Activated T-helper 17 cell treated with anti-CD3 and anti-CD28 coated beads, Interleukin-2, amount 50 U/mL, for 72 hours (primary cell): ENCODE measurements around the gene PES1. TPM values are rescaled to one million over a fixed set of nuclear protein-coding genes. Genes with fewer than 3 reads are reported as not detected.

Source experiments
- ATAC-seq: fragments of 150-1000 bp; cut with Tn5 transposase; replicated peaks from 2 replicates; pipeline ENCODE4 v1.10.0; 2021; ENCODE audit warnings: mild to moderate bottlenecking, moderate library complexity
- H3K27ac Mint-ChIP-seq: one replicate; pipeline ENCODE4 v1.8.0; 2022; ENCODE audit warnings: mixed read lengths
- H3K27me3 Mint-ChIP-seq: one replicate; pipeline ENCODE4 v1.8.0; 2022; ENCODE audit warnings: mixed read lengths
- H3K36me3 Mint-ChIP-seq: one replicate; pipeline ENCODE4 v1.8.0; 2022; ENCODE audit warnings: low read depth, mild to moderate bottlenecking, mixed read lengths
- H3K4me1 Mint-ChIP-seq: one replicate; pipeline ENCODE4 v1.8.0; 2022; ENCODE audit warnings: mixed read lengths
- H3K4me3 Mint-ChIP-seq: one replicate; pipeline ENCODE4 v1.8.0; 2022; ENCODE audit warnings: mild to moderate bottlenecking, mixed read lengths
- H3K9me3 Mint-ChIP-seq: one replicate; pipeline ENCODE4 v1.8.0; 2022; ENCODE audit warnings: mixed read lengths
- total RNA-seq, 2 donors: library from RNA; stranded (reverse); gene quantifications; one replicate each; pipeline ENCODE4 v1.2.3, GENCODE V29; 2022

PES1 gene
- total RNA-seq, 2 donors from 2014 or later, result 63.6 to 124 TPM

GRCh38 chr22:30615543-30615954 is 23.8 kb upstream of the PES1 start:
- peaks cover 4% of the 10 kb centered on the region for H3K27me3 Mint-ChIP-seq
- no peak overlapping the region for H3K27ac Mint-ChIP-seq
- no peaks in the 10 kb centered on the region for H3K9me3 Mint-ChIP-seq
- H3K4me3 Mint-ChIP-seq, result no peak overlapping the region
- H3K36me3 Mint-ChIP-seq, result no peaks in the 10 kb centered on the region
- H3K4me1 Mint-ChIP-seq, result no peaks in the 10 kb centered on the region
- no peak for ATAC-seq

GRCh38 chr22:30614879-30615278 is 23.2 kb upstream of the PES1 start:
- no peak overlapping the region for H3K27ac Mint-ChIP-seq
- no peaks in the 10 kb centered on the region for H3K9me3 Mint-ChIP-seq
- H3K36me3 Mint-ChIP-seq, result no peaks in the 10 kb centered on the region
- ATAC-seq, result no peak
- no peaks in the 10 kb centered on the region for H3K4me1 Mint-ChIP-seq
- peaks cover 4% of the 10 kb centered on the region for H3K27me3 Mint-ChIP-seq
- no peak overlapping the region for H3K4me3 Mint-ChIP-seq

- Mint-ChIP-seq H3K27ac (no peak overlapping the region), H3K27me3 (peaks cover 4% of the 10 kb centered on the region), H3K4me1 (peaks cover 5% of the 10 kb centered on the region), H3K36me3 (no peaks in the 10 kb centered on the region), H3K9me3 (no peaks in the 10 kb centered on the region), H3K4me3 (no peak overlapping the region)
- ATAC-seq, result no peak
Measured at GRCh38 chr22:30614268-30614667, 22.6 kb upstream of the PES1 start.

- no peaks in the 10 kb centered on the region for H3K36me3 Mint-ChIP-seq
- peaks cover 7% of the 10 kb centered on the region for H3K4me1 Mint-ChIP-seq
- no peak overlapping the region for H3K27ac Mint-ChIP-seq
- H3K9me3 Mint-ChIP-seq, result no peaks in the 10 kb centered on the region
- ATAC-seq, result no peak
- peaks cover 4% of the 10 kb centered on the region for H3K27me3 Mint-ChIP-seq
- no peak overlapping the region for H3K4me3 Mint-ChIP-seq
Measured at GRCh38 chr22:30612789-30613188, 21.1 kb upstream of the PES1 start.

- H3K27me3 Mint-ChIP-seq, result peaks cover 4% of the 10 kb centered on the region
- H3K27ac Mint-ChIP-seq, result no peak overlapping the region
- no peak overlapping the region for H3K4me3 Mint-ChIP-seq
Measured at GRCh38 chr22:30611197-30611596, 19.5 kb upstream of the PES1 start.

GRCh38 chr22:30610299-30610698 is 18.6 kb upstream of the PES1 start:
- H3K36me3 Mint-ChIP-seq, result no peaks in the 10 kb centered on the region
- no peak overlapping the region for H3K27ac Mint-ChIP-seq
- peaks cover 20% of the 10 kb centered on the region for H3K4me1 Mint-ChIP-seq
- H3K27me3 Mint-ChIP-seq, result no peaks in the 10 kb centered on the region
- ATAC-seq, result no peak
- no peaks in the 10 kb centered on the region for H3K9me3 Mint-ChIP-seq
- no peak overlapping the region for H3K4me3 Mint-ChIP-seq

More at GRCh38 chr22:30611197-30611596, 19.5 kb upstream of the PES1 start:
- no peak for ATAC-seq
- Mint-ChIP-seq H3K36me3 (no peaks in the 10 kb centered on the region), H3K4me1 (peaks cover 15% of the 10 kb centered on the region), H3K9me3 (no peaks in the 10 kb centered on the region)

GRCh38 chr22:30609260-30610185 is 17.8 kb upstream of the PES1 start:
- no peaks in the 10 kb centered on the region for H3K36me3 Mint-ChIP-seq
- H3K27ac Mint-ChIP-seq, result peak overlapping the region; percentile 50
- ATAC-seq, result peak; percentile 86
- H3K4me3 Mint-ChIP-seq, result peak overlapping the region; percentile 21
- H3K4me1 Mint-ChIP-seq, result peaks cover 21% of the 10 kb centered on the region
- H3K9me3 Mint-ChIP-seq, result no peaks in the 10 kb centered on the region
- no peaks in the 10 kb centered on the region for H3K27me3 Mint-ChIP-seq

- peaks cover 21% of the 10 kb centered on the region for H3K4me1 Mint-ChIP-seq
- no peaks in the 10 kb centered on the region for H3K9me3 Mint-ChIP-seq
- no peak for ATAC-seq
- no peaks in the 10 kb centered on the region for H3K27me3 Mint-ChIP-seq
- H3K36me3 Mint-ChIP-seq, result no peaks in the 10 kb centered on the region
- no peak overlapping the region for H3K27ac Mint-ChIP-seq
- no peak overlapping the region for H3K4me3 Mint-ChIP-seq
Measured at GRCh38 chr22:30607939-30608338, 16.2 kb upstream of the PES1 start.

- H3K27ac Mint-ChIP-seq, result peak overlapping the region; percentile 87
- H3K9me3 Mint-ChIP-seq, result no peaks in the 10 kb centered on the region
- H3K36me3 Mint-ChIP-seq, result no peaks in the 10 kb centered on the region
- no peaks in the 10 kb centered on the region for H3K27me3 Mint-ChIP-seq
- H3K4me3 Mint-ChIP-seq, result peak overlapping the region; percentile 81
- ATAC-seq, result no peak
- H3K4me1 Mint-ChIP-seq, result peaks cover 21% of the 10 kb centered on the region
Measured at GRCh38 chr22:30607300-30607930, 15.7 kb upstream of the PES1 start.

GRCh38 chr22:30606455-30607299 is 15.0 kb upstream of the PES1 start, which contains the start of gene TCN2:
TSS of gene TCN2 (plus strand) at chr22:30607174. CDS start at chr22:30607332, 158 bp downstream.
- ATAC-seq, result peak; percentile 82
- peaks cover 21% of the 10 kb centered on the region for H3K4me1 Mint-ChIP-seq
- no peaks in the 10 kb centered on the region for H3K36me3 Mint-ChIP-seq
- H3K27me3 Mint-ChIP-seq, result no peaks in the 10 kb centered on the region
- H3K4me3 Mint-ChIP-seq, result peak within 1 kb of the TSS; percentile 81
- peak within 1 kb of the TSS; percentile 87 for H3K27ac Mint-ChIP-seq
- H3K9me3 Mint-ChIP-seq, result no peaks in the 10 kb centered on the region

GRCh38 chr22:30605449-30606110 is 13.9 kb upstream of the PES1 start:
- Mint-ChIP-seq H3K27me3 (no peaks in the 10 kb centered on the region), H3K4me1 (peaks cover 21% of the 10 kb centered on the region), H3K4me3 (no peak overlapping the region), H3K9me3 (no peaks in the 10 kb centered on the region), H3K36me3 (no peaks in the 10 kb centered on the region), H3K27ac (peak overlapping the region; percentile 23)
- ATAC-seq, result no peak

- Mint-ChIP-seq H3K9me3 (no peaks in the 10 kb centered on the region), H3K4me1 (peaks cover 21% of the 10 kb centered on the region)
Measured at GRCh38 chr22:30604723-30605122, 13.0 kb upstream of the PES1 start.

GRCh38 chr22:30603801-30604200 is 12.1 kb upstream of the PES1 start:
- no peak for ATAC-seq
- Mint-ChIP-seq H3K9me3 (no peaks in the 10 kb centered on the region), H3K4me1 (peaks cover 14% of the 10 kb centered on the region), H3K27me3 (no peaks in the 10 kb centered on the region), H3K27ac (no peak overlapping the region), H3K4me3 (no peak overlapping the region), H3K36me3 (no peaks in the 10 kb centered on the region)

More at GRCh38 chr22:30604723-30605122, 13.0 kb upstream of the PES1 start:
- H3K27me3 Mint-ChIP-seq, result no peaks in the 10 kb centered on the region
- H3K36me3 Mint-ChIP-seq, result no peaks in the 10 kb centered on the region
- no peak overlapping the region for H3K27ac Mint-ChIP-seq
- ATAC-seq, result no peak
- no peak overlapping the region for H3K4me3 Mint-ChIP-seq

GRCh38 chr22:30602049-30602448 is 10.3 kb upstream of the PES1 start:
- peak; percentile 24 for ATAC-seq
- no peak overlapping the region for H3K4me3 Mint-ChIP-seq
- no peaks in the 10 kb centered on the region for H3K36me3 Mint-ChIP-seq
- H3K9me3 Mint-ChIP-seq, result no peaks in the 10 kb centered on the region
- H3K27ac Mint-ChIP-seq, result no peak overlapping the region
- no peaks in the 10 kb centered on the region for H3K27me3 Mint-ChIP-seq
- peaks cover 9% of the 10 kb centered on the region for H3K4me1 Mint-ChIP-seq
